ENCODE results near the gene CHRNA1.

DNA sequence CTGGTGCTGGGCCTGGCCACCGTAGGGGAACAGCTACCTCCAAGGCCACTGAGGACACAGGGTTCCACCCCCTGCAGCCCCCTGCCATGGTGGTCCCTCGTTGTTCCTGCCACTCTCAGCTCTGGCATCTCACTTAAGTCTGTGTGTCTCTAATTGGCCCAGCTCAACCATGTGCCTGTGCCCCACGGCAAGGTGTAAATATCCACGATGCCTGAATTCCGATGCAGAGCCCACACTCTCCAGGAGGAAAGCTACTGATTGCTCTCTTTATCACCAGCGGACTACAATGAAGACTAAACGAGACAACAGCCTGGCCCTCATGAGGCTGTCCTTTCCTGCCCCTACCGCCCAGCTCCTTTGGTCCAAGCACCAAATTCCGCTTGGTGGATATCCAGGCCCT is 17.0 kb upstream of the CHRNA1 start:
- TF ChIP-seq, protein P1, sequence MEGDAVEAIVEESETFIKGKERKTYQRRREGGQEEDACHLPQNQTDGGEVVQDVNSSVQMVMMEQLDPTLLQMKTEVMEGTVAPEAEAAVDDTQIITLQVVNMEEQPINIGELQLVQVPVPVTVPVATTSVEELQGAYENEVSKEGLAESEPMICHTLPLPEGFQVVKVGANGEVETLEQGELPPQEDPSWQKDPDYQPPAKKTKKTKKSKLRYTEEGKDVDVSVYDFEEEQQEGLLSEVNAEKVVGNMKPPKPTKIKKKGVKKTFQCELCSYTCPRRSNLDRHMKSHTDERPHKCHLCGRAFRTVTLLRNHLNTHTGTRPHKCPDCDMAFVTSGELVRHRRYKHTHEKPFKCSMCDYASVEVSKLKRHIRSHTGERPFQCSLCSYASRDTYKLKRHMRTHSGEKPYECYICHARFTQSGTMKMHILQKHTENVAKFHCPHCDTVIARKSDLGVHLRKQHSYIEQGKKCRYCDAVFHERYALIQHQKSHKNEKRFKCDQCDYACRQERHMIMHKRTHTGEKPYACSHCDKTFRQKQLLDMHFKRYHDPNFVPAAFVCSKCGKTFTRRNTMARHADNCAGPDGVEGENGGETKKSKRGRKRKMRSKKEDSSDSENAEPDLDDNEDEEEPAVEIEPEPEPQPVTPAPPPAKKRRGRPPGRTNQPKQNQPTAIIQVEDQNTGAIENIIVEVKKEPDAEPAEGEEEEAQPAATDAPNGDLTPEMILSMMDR (conservative IDR thresholded peaks at IDR 0.05; ENCODE audit: low read length), result no peak
- TF ChIP-seq EZH2phosphoT487 (IDR thresholded peaks at IDR 0.05; ENCODE audit: borderline replicate concordance, low read depth, low read length), result no peak
